IMR-90 (cell line): ENCODE results near the gene RABEP1. TPM values are rescaled to one million over a fixed set of nuclear protein-coding genes. Genes with fewer than 3 reads are reported as not detected.

Source experiments
- ATAC-seq: fragments of 200-7000 bp; cut with Tn5 transposase; 2 replicates; pipeline ENCODE4 v1.9.1; 2020; ENCODE audit warnings: low read depth, mild to moderate bottlenecking, moderate library complexity
- BruUV-seq: library from RNA; stranded (reverse); fragments of 400-500 nt; replicated peaks from 2 replicates; lab custom pipeline; 2021; lab: Mats Ljungman, UMichigan
- CTCF ChIA-PET: fragments of 300-600 bp; formaldehyde crosslinking; extraction: SDS; loops from one replicate; lab custom pipeline; 2021; ENCODE audit warnings: antibody characterized with exemption; lab: Yijun Ruan, JAX
- POLR2A ChIA-PET: fragments of 300-600 bp; sonication (Branson Sonifier 250); formaldehyde crosslinking; loops from one replicate; lab custom pipeline; 2022; ENCODE audit warnings: antibody characterized with exemption; ENCODE audit not compliant: unreplicated experiment; lab: Charles Lee
- DNase-seq: peaks from one replicate; pipeline ENCODE4 v3.0.0; 2013
- H2AFZ ChIP-seq: replicated peaks from 2 replicates; pipeline ENCODE3; 2013; ENCODE audit warnings: low read length, mild to moderate bottlenecking; ENCODE audit not compliant: poor library complexity
- H2AK5ac ChIP-seq: 2 replicates; pipeline ENCODE4 v1.6.1; 2013; ENCODE audit warnings: low read depth, low read length, inconsistent platforms
- H2AK9ac ChIP-seq: replicated peaks from 2 replicates; pipeline ENCODE3; 2013; ENCODE audit warnings: mild to moderate bottlenecking, low read depth, low read length, moderate library complexity; ENCODE audit not compliant: poor library complexity
- H2BK120ac ChIP-seq: 2 replicates; pipeline ENCODE4 v1.6.1; 2013; ENCODE audit warnings: low read depth, low read length, inconsistent platforms
- H2BK15ac ChIP-seq: 3 replicates; pipeline ENCODE4 v1.6.1; 2013; ENCODE audit warnings: low read depth, low read length, inconsistent platforms
- H2BK20ac ChIP-seq: 2 replicates; pipeline ENCODE4 v1.6.1; 2013; ENCODE audit warnings: low read depth, mild to moderate bottlenecking, inconsistent platforms, low read length, moderate library complexity
- H2BK5ac ChIP-seq: 2 replicates; pipeline ENCODE4 v1.6.1; 2013; ENCODE audit warnings: mild to moderate bottlenecking, low read depth, low read length, inconsistent platforms; ENCODE audit not compliant: poor library complexity, severe bottlenecking
- H3K14ac ChIP-seq: replicated peaks from 2 replicates; pipeline ENCODE4 v1.6.1; 2013; ENCODE audit warnings: low read depth, low read length, inconsistent platforms
- H3K18ac ChIP-seq: 2 replicates; pipeline ENCODE4 v1.6.1; 2013; ENCODE audit warnings: low read depth, low read length, control low read depth
- H3K23ac ChIP-seq: 2 replicates; pipeline ENCODE4 v1.6.1; 2013; ENCODE audit warnings: low read depth, low read length, inconsistent platforms
- H3K27ac ChIP-seq: 2 replicates; pipeline ENCODE4 v1.5.1; 2013; ENCODE audit warnings: mild to moderate bottlenecking, control low read depth, low read length; ENCODE audit not compliant: insufficient read depth
- H3K27me3 ChIP-seq: 2 replicates; pipeline ENCODE4 v1.6.1; 2013; ENCODE audit warnings: low read length; ENCODE audit not compliant: control insufficient read depth, insufficient read depth
- H3K36me3 ChIP-seq: 2 replicates; pipeline ENCODE4 v1.6.1; 2013; ENCODE audit warnings: low read length, mixed read lengths; ENCODE audit not compliant: control insufficient read depth, insufficient read depth
- H3K4ac ChIP-seq: 2 replicates; pipeline ENCODE4 v1.6.1; 2013; ENCODE audit warnings: low read depth, low read length, inconsistent platforms
- H3K4me1 ChIP-seq: 2 replicates; pipeline ENCODE4 v1.6.1; 2013; ENCODE audit warnings: low read length, mixed read lengths; ENCODE audit not compliant: control insufficient read depth, insufficient read depth
- H3K4me2 ChIP-seq: 2 replicates; pipeline ENCODE4 v1.6.1; 2013; ENCODE audit warnings: low read depth, mild to moderate bottlenecking, control low read depth, low read length, moderate library complexity
- H3K4me3 ChIP-seq: 2 replicates; pipeline ENCODE4 v1.5.1; 2013; ENCODE audit warnings: low read depth, mild to moderate bottlenecking, control low read depth, low read length, moderate library complexity; ENCODE audit not compliant: insufficient read depth
- H3K56ac ChIP-seq: 2 replicates; pipeline ENCODE4 v1.6.1; 2013; ENCODE audit warnings: low read length, inconsistent platforms; ENCODE audit not compliant: insufficient read depth; ENCODE audit errors: extremely low read depth
- H3K79me1 ChIP-seq, 2 experiments: 2 replicates each; pipeline ENCODE4 v1.6.1; 2013; ENCODE audit warnings: low read length in 2 of 2, inconsistent platforms in 1 of 2, low read depth in 1 of 2
- H3K9ac ChIP-seq: 2 replicates; pipeline ENCODE4 v1.6.1; 2013; ENCODE audit warnings: low read depth, low read length, control low read depth
- H3K9me1 ChIP-seq: 2 replicates; pipeline ENCODE4 v1.6.1; 2013; ENCODE audit warnings: low read length, inconsistent platforms; ENCODE audit not compliant: insufficient read depth
- H3K9me3 ChIP-seq: 2 replicates; pipeline ENCODE4 v1.6.1; 2013; ENCODE audit warnings: low read length; ENCODE audit not compliant: control insufficient read depth, insufficient read depth
- H4K20me1 ChIP-seq: 2 replicates; pipeline ENCODE4 v1.6.1; 2013; ENCODE audit warnings: low read length, inconsistent platforms; ENCODE audit not compliant: insufficient read depth
- H4K5ac ChIP-seq: 2 replicates; pipeline ENCODE4 v1.6.1; 2013; ENCODE audit warnings: mild to moderate bottlenecking, low read depth, low read length, control low read depth
- H4K8ac ChIP-seq, 2 experiments: 2 replicates each; pipeline ENCODE4 v1.6.1; 2013; ENCODE audit warnings: low read depth in 2 of 2, low read length in 2 of 2, control low read depth in 1 of 2, inconsistent platforms in 1 of 2
- H4K91ac ChIP-seq: 2 replicates; pipeline ENCODE4 v1.6.1; 2013; ENCODE audit warnings: low read depth, low read length, inconsistent platforms; ENCODE audit not compliant: insufficient read depth
- CHD1 ChIP-seq: IDR thresholded peaks from 2 replicates; pipeline ENCODE4 v1.6.1; 2012; ENCODE audit warnings: low read depth, low read length, improper control_type of control experiment
- CTCF ChIP-seq: conservative IDR thresholded peaks from 2 replicates; pipeline ENCODE4 v1.5.1; 2012; ENCODE audit warnings: mild to moderate bottlenecking, low read depth, low read length, improper control_type of control experiment
- ELK1 ChIP-seq: fragments of 150-350 bp; IDR thresholded peaks from 2 replicates; pipeline ENCODE4 v1.6.1; 2016; ENCODE audit warnings: low read depth, mild to moderate bottlenecking, low read length, moderate library complexity, borderline replicate concordance
- MAFK ChIP-seq: IDR thresholded peaks from 2 replicates; pipeline ENCODE4 v1.6.1; 2012; ENCODE audit warnings: low read depth, low read length, improper control_type of control experiment
- MXI1 ChIP-seq: IDR thresholded peaks from 2 replicates; pipeline ENCODE4 v1.6.1; 2012; ENCODE audit warnings: low read depth, mild to moderate bottlenecking, low read length, moderate library complexity, borderline replicate concordance
- NFE2L2 ChIP-seq: fragments of 150-350 bp; IDR thresholded peaks from 2 replicates; pipeline ENCODE4 v1.6.1; 2016; ENCODE audit warnings: low read depth, mild to moderate bottlenecking, low read length
- POLR2A ChIP-seq: IDR thresholded peaks from 2 replicates; pipeline ENCODE4 v1.6.1; 2012; ENCODE audit warnings: mild to moderate bottlenecking, low read depth, low read length
- RFX5 ChIP-seq: IDR thresholded peaks from 2 replicates; pipeline ENCODE4 v1.8.0; 2012; ENCODE audit warnings: low read depth, mild to moderate bottlenecking, low read length, moderate library complexity
- WGBS, 2 experiments: methylation state at CpG; one replicate each; pipeline versions ENCODE4 v1.1.5 to v1.1.7; 2013; ENCODE audit warnings: missing lambda C conversion rate in 2 of 2; ENCODE audit not compliant: insufficient read length in 1 of 2; ENCODE audit errors: extremely low coverage in 2 of 2; 5-methylcytosine and 5-hydroxymethylcytosine counted together
- dilution Hi-C: fragments of 300-500 bp; cut with HindIII; formaldehyde crosslinking; loops from one replicate; pipeline ENCODE4 v1.14.3; 2018; ENCODE audit warnings: low sequenced_read_pairs; ENCODE audit not compliant: unreplicated experiment
- in situ Hi-C: fragments of 300-500 bp; cut with MboI; formaldehyde crosslinking; loops from 3 replicates; pipeline ENCODE4 v1.14.3; 2019; ENCODE audit warnings: low sequenced_read_pairs, inconsistent platforms, mixed read lengths
- intact Hi-C: fragments of 100-400 bp; cut with micrococcal nuclease; formaldehyde crosslinking; loops from 2 replicates; pipeline ENCODE4 v1.10.0; 2022
- polyA plus RNA-seq, 3 experiments: library from polyadenylated mRNA; depleted of rRNA; stranded (reverse); fragments of >200 nt; gene quantifications; 2 replicates each; pipeline ENCODE4 v1.2.3, GENCODE V29; 2012; ENCODE audit warnings: low replicate concordance in 1 of 3
- total RNA-seq: library from RNA; depleted of rRNA; stranded (reverse); fragments of >200 nt; gene quantifications from 2 replicates; pipeline ENCODE4 v1.2.3, GENCODE V29; 2012

Gene RABEP1
- total and polyA plus RNA-seq, 2 of the 4 experiments (the other 2 are of a cell fraction): 15.3 to 38.2 TPM

- no TSS peak for BruUV-seq
- POLR2A ChIA-PET: no interaction called here
Observed at GRCh38 chr17:5373112-5373511, 91.0 kb downstream of the RABEP1 start.

More at GRCh38 chr17:5373112-5373511, 91.0 kb downstream of the RABEP1 start:
- Histone ChIP-seq H3K9me1 (peaks cover 3% of the 10 kb centered on the region; the same call in 1 of the 2 replicates), H2BK20ac (no peak overlapping the region), H3K9ac (no peak overlapping the region), H4K5ac (no peak overlapping the region), H3K9me3 (no peaks in the 10 kb centered on the region), H4K20me1 (0 out of 2 replicates have a peak, but pooled peaks cover 2% of the 10 kb centered on the region), H2BK120ac (no peak overlapping the region), H3K27me3 (no peaks in the 10 kb centered on the region), H4K8ac (no peak overlapping the region), H2AK9ac (no peak overlapping the region), H3K23ac (no peak overlapping the region), H2BK15ac (no peak overlapping the region), H3K4me2 (no peak overlapping the region), H3K18ac (no peak overlapping the region), H3K56ac (no peak overlapping the region), H2BK5ac (no peak overlapping the region), H2AFZ (no peak overlapping the region), H3K27ac (no peak overlapping the region), H3K36me3 (peaks cover 34% of the 10 kb centered on the region), H3K79me1 (peaks cover 0 to 2% of the 10 kb centered on the region in 2 experiments; a peak in 1 of 4 replicates), H3K4me1 (no peaks in the 10 kb centered on the region), H3K4ac (no peak overlapping the region), H3K14ac (no peak overlapping the region), H4K91ac (no peak overlapping the region), H2AK5ac (no peak overlapping the region), H3K4me3 (no peak overlapping the region)
- in situ Hi-C loops (loop anchor here (10.0 kb wide), 1 partner anchor 58 kb away; no protein-coding TSS in a partner anchor), intact Hi-C loops (no loop called here), dilution Hi-C loops (no loop called here)
- DNase-seq (no peak), ATAC-seq (no peak)
- CTCF ChIA-PET: no interaction called here
- no peak for TF ChIP-seq MAFK
- TF ChIP-seq MXI1: no peak
- no peak for TF ChIP-seq POLR2A
- no peak for TF ChIP-seq RFX5
- TF ChIP-seq ELK1: no peak
- TF ChIP-seq CTCF: no peak
- no peak for TF ChIP-seq NFE2L2
- no peak for TF ChIP-seq CHD1
- no CpG with 5 or more reads among the region's 6 CpGs for WGBS, 2 experiments
